ENCODE measurements around the gene NAP1L1. TPM values are rescaled to one million over a fixed set of nuclear protein-coding genes. Genes with fewer than 3 reads are reported as not detected.

The NAP1L1 gene
- total RNA-seq, 1 donor from 2014 or later = 687 TPM

- no peaks in the 10 kb centered on the region for H3K36me3 Mint-ChIP-seq (ENCODE audit: low read depth, unreplicated experiment)
- peak overlapping the region; percentile 98 for H3K27ac Mint-ChIP-seq (ENCODE audit: unreplicated experiment)
- TF ChIP-seq EZH2 (IDR thresholded peaks at IDR 0.05; ENCODE audit: insufficient read depth, low read length) (no peak), CTCF (IDR thresholded peaks at IDR 0.05; ENCODE audit: insufficient read depth, low read depth, low read length) (no peak)
- DNase-seq (ENCODE audit: low read depth) (peak; percentile 100), FAIRE-seq (peak; percentile 91)
- Histone ChIP-seq H3K9me3 (ENCODE audit: insufficient read depth, low read depth, low read length) (no peaks in the 10 kb centered on the region), H3K36me3 (ENCODE audit: insufficient read depth, low read length) (no peaks in the 10 kb centered on the region), H3K79me2 (ENCODE audit: insufficient read depth, low read length) (no peaks in the 10 kb centered on the region), H3K27ac (ENCODE audit: low read depth, low read length) (peak overlapping the region; percentile 96), H3K4me3 (ENCODE audit: insufficient read depth, low read depth, low read length) (no peak overlapping the region), H2AFZ (ENCODE audit: low read depth, low read length) (no peak overlapping the region), H3K4me1 (ENCODE audit: insufficient read depth, low read length) (peaks cover 40% of the 10 kb centered on the region), H3K4me2 (ENCODE audit: low read length) (peak overlapping the region; percentile 69), H4K20me1 (ENCODE audit: insufficient read depth, low read length) (peaks cover 5% of the 10 kb centered on the region), H3K9ac (ENCODE audit: low read length) (peak overlapping the region; percentile 79), H3K27me3 (ENCODE audit: insufficient read depth, low read length) (no peaks in the 10 kb centered on the region)
- no peaks in the 10 kb centered on the region for H3K27me3 Mint-ChIP-seq (ENCODE audit: low read depth, unreplicated experiment)
- no peaks in the 10 kb centered on the region for H3K9me3 Mint-ChIP-seq (ENCODE audit: unreplicated experiment)
- peaks cover 41% of the 10 kb centered on the region for H3K4me1 Mint-ChIP-seq (ENCODE audit: low read depth, unreplicated experiment)
- peak overlapping the region; percentile 17 for H3K4me3 Mint-ChIP-seq (ENCODE audit: unreplicated experiment)
Observed at GRCh38 chr12:76020731-76021672, 63.5 kb downstream of the NAP1L1 start.

- H3K9me3 ChIP-seq (ENCODE audit: insufficient read depth, low read depth, low read length) = no peaks in the 10 kb centered on the region
- no peaks in the 10 kb centered on the region for H3K9me3 Mint-ChIP-seq (ENCODE audit: unreplicated experiment)
- H4K20me1 ChIP-seq (ENCODE audit: insufficient read depth, low read length) = no peaks in the 10 kb centered on the region
- no peaks in the 10 kb centered on the region for H3K36me3 Mint-ChIP-seq (ENCODE audit: low read depth, unreplicated experiment)
- peak overlapping the region; percentile 69 for H3K4me2 ChIP-seq (ENCODE audit: low read length)
- peak overlapping the region; percentile 79 for H3K9ac ChIP-seq (ENCODE audit: low read length)
- peaks cover 33% of the 10 kb centered on the region for H3K4me1 ChIP-seq (ENCODE audit: insufficient read depth, low read length)
- no peaks in the 10 kb centered on the region for H3K27me3 Mint-ChIP-seq (ENCODE audit: low read depth, unreplicated experiment)
- H2AFZ ChIP-seq (ENCODE audit: low read depth, low read length) = no peak overlapping the region
- H3K27ac Mint-ChIP-seq (ENCODE audit: unreplicated experiment) = peak overlapping the region; percentile 98
- no peaks in the 10 kb centered on the region for H3K27me3 ChIP-seq (ENCODE audit: insufficient read depth, low read length)
- no peak for FAIRE-seq
- DNase-seq (ENCODE audit: low read depth) = peak; percentile 87
- no peak overlapping the region for H3K4me3 ChIP-seq (ENCODE audit: insufficient read depth, low read depth, low read length)
- peak overlapping the region; percentile 96 for H3K27ac ChIP-seq (ENCODE audit: low read depth, low read length)
- H3K79me2 ChIP-seq (ENCODE audit: insufficient read depth, low read length) = no peaks in the 10 kb centered on the region
- peaks cover 38% of the 10 kb centered on the region for H3K4me1 Mint-ChIP-seq (ENCODE audit: low read depth, unreplicated experiment)
- no peaks in the 10 kb centered on the region for H3K36me3 ChIP-seq (ENCODE audit: insufficient read depth, low read length)
- TF ChIP-seq EZH2 (IDR thresholded peaks at IDR 0.05; ENCODE audit: insufficient read depth, low read length) (no peak), CTCF (IDR thresholded peaks at IDR 0.05; ENCODE audit: insufficient read depth, low read depth, low read length) (no peak)
- H3K4me3 Mint-ChIP-seq (ENCODE audit: unreplicated experiment) = peak overlapping the region; percentile 17
Observed at GRCh38 chr12:76020281-76020680, 64.2 kb downstream of the NAP1L1 start.

- H3K4me1 Mint-ChIP-seq (ENCODE audit: low read depth, unreplicated experiment) = peaks cover 33% of the 10 kb centered on the region
- H3K79me2 ChIP-seq (ENCODE audit: insufficient read depth, low read length) = no peaks in the 10 kb centered on the region
- H3K4me1 ChIP-seq (ENCODE audit: insufficient read depth, low read length) = peaks cover 30% of the 10 kb centered on the region
- no peaks in the 10 kb centered on the region for H3K36me3 Mint-ChIP-seq (ENCODE audit: low read depth, unreplicated experiment)
- TF ChIP-seq CTCF (IDR thresholded peaks at IDR 0.05; ENCODE audit: insufficient read depth, low read depth, low read length) = no peak
- TF ChIP-seq EZH2 (IDR thresholded peaks at IDR 0.05; ENCODE audit: insufficient read depth, low read length) = no peak
- no peak overlapping the region for H3K4me3 Mint-ChIP-seq (ENCODE audit: unreplicated experiment)
- H3K27ac ChIP-seq (ENCODE audit: low read depth, low read length) = peak overlapping the region; percentile 48
- H3K9me3 ChIP-seq (ENCODE audit: insufficient read depth, low read depth, low read length) = no peaks in the 10 kb centered on the region
- H3K27me3 ChIP-seq (ENCODE audit: insufficient read depth, low read length) = no peaks in the 10 kb centered on the region
- no peak overlapping the region for H3K4me2 ChIP-seq (ENCODE audit: low read length)
- no peak overlapping the region for H3K4me3 ChIP-seq (ENCODE audit: insufficient read depth, low read depth, low read length)
- DNase-seq (ENCODE audit: low read depth) (no peak), FAIRE-seq (no peak)
- no peaks in the 10 kb centered on the region for H4K20me1 ChIP-seq (ENCODE audit: insufficient read depth, low read length)
- no peaks in the 10 kb centered on the region for H3K36me3 ChIP-seq (ENCODE audit: insufficient read depth, low read length)
- peak overlapping the region; percentile 3 for H3K9ac ChIP-seq (ENCODE audit: low read length)
- H3K27me3 Mint-ChIP-seq (ENCODE audit: low read depth, unreplicated experiment) = no peaks in the 10 kb centered on the region
- H2AFZ ChIP-seq (ENCODE audit: low read depth, low read length) = no peak overlapping the region
- H3K9me3 Mint-ChIP-seq (ENCODE audit: unreplicated experiment) = no peaks in the 10 kb centered on the region
- peak overlapping the region; percentile 88 for H3K27ac Mint-ChIP-seq (ENCODE audit: unreplicated experiment)
Observed at GRCh38 chr12:76018672-76019071, 65.8 kb downstream of the NAP1L1 start.
